PC-3 (cell line): ENCODE data around the gene CEACAM7. TPM values are rescaled to one million over a fixed set of nuclear protein-coding genes. Genes with fewer than 3 reads are reported as not detected.

Source experiments
- ATAC-seq: fragments of 200-7000 bp; cut with Tn5 transposase; 2 replicates; pipeline ENCODE4 v1.9.1; 2020; ENCODE audit warnings: mild to moderate bottlenecking, moderate library complexity
- BruUV-seq: library from RNA; stranded (reverse); fragments of 400-500 nt; replicated peaks from 2 replicates; lab custom pipeline; 2021; lab: Mats Ljungman, UMichigan
- CTCF ChIA-PET: fragments of 300-600 bp; sonication (Branson Sonifier 250); formaldehyde crosslinking; loops from one replicate; lab custom pipeline; 2022; ENCODE audit warnings: antibody characterized with exemption; lab: Charles Lee
- POLR2A ChIA-PET: fragments of 300-600 bp; sonication (Branson Sonifier 250); formaldehyde crosslinking; loops from one replicate; lab custom pipeline; 2022; ENCODE audit warnings: antibody characterized with exemption; ENCODE audit not compliant: unreplicated experiment; lab: Charles Lee
- DNase-seq: peaks from one replicate; pipeline ENCODE4 v3.0.0-alpha.2; 2015
- H2AFZ ChIP-seq: fragments of 300-600 bp; sonication (generic); 2 replicates; pipeline ENCODE4 v1.6.0; 2016; ENCODE audit warnings: antibody characterized with exemption, low read length
- H3F3A ChIP-seq: fragments of 300-600 bp; sonication (generic); one replicate; pipeline ENCODE4 v1.6.0; 2017; ENCODE audit warnings: antibody characterized with exemption, low read length, control low read depth, mild to moderate bottlenecking; ENCODE audit not compliant: unreplicated experiment
- H3K27ac ChIP-seq: fragments of 300-600 bp; sonication (generic); 2 replicates; pipeline ENCODE4 v1.5.1; 2016; ENCODE audit warnings: mild to moderate bottlenecking, low read length
- H3K27me3 ChIP-seq: fragments of 300-600 bp; sonication (generic); 2 replicates; pipeline ENCODE4 v1.6.1; 2016; ENCODE audit warnings: low read length, mixed read lengths
- H3K36me3 ChIP-seq: fragments of 300-600 bp; sonication (generic); 2 replicates; pipeline ENCODE4 v1.6.1; 2016; ENCODE audit warnings: low read depth, mixed run types, low read length, mixed read lengths
- H3K4me1 ChIP-seq: fragments of 300-600 bp; sonication (generic); 2 replicates; pipeline ENCODE4 v1.5.1; 2016; ENCODE audit warnings: low read length; ENCODE audit not compliant: insufficient read depth
- H3K4me2 ChIP-seq: fragments of 300-600 bp; sonication (generic); 2 replicates; pipeline ENCODE4 v1.6.0; 2016; ENCODE audit warnings: low read length
- H3K4me3 ChIP-seq: fragments of 300-600 bp; sonication (generic); 2 replicates; pipeline ENCODE4 v1.5.1; 2016; ENCODE audit warnings: mild to moderate bottlenecking, low read length, mixed read lengths
- H3K79me2 ChIP-seq: fragments of 300-600 bp; sonication (generic); 2 replicates; pipeline ENCODE4 v1.6.1; 2017; ENCODE audit warnings: low read length, mixed read lengths
- H3K9ac ChIP-seq: fragments of 300-600 bp; sonication (generic); 2 replicates; pipeline ENCODE4 v1.6.0; 2016; ENCODE audit warnings: mild to moderate bottlenecking, low read length
- H3K9me2 ChIP-seq: fragments of 300-600 bp; sonication (generic); replicated peaks from 2 replicates; pipeline ENCODE4 v1.6.1; 2016; ENCODE audit warnings: mixed run types, low read length, mixed read lengths
- H3K9me3 ChIP-seq: fragments of 300-600 bp; sonication (generic); 2 replicates; pipeline ENCODE4 v1.6.1; 2016; ENCODE audit warnings: low read length, mixed read lengths
- H4K20me1 ChIP-seq: fragments of 300-600 bp; sonication (generic); 2 replicates; pipeline ENCODE4 v1.6.1; 2016; ENCODE audit warnings: low read length, mixed read lengths
- CTCF ChIP-seq: fragments of 300-600 bp; sonication (generic); conservative IDR thresholded peaks from 2 replicates; pipeline ENCODE4 v1.5.1; 2017; ENCODE audit warnings: antibody characterized with exemption, low read depth, mild to moderate bottlenecking, low read length
- EZH2 ChIP-seq: fragments of 300-600 bp; sonication (generic); IDR thresholded peaks from one replicate; pipeline ENCODE4 v1.6.1; 2017; ENCODE audit warnings: antibody characterized with exemption, mild to moderate bottlenecking, low read length; ENCODE audit not compliant: unreplicated experiment
- EZH2phosphoT487 ChIP-seq: fragments of 300-600 bp; sonication (generic); IDR thresholded peaks from 2 replicates; pipeline ENCODE4 v1.6.1; 2018; ENCODE audit warnings: mild to moderate bottlenecking, antibody characterized with exemption, low read length, borderline replicate concordance
- intact Hi-C: fragments of 100-400 bp; cut with micrococcal nuclease; formaldehyde crosslinking; loops from 2 replicates; pipeline ENCODE4 v1.9.0; 2023
- total RNA-seq: library from RNA; depleted of rRNA; stranded (reverse); fragments of >200 nt; gene quantifications from 2 replicates; pipeline ENCODE4 v1.2.3, GENCODE V29; 2014

Gene CEACAM7
- total RNA-seq, 1 experiment from 2014 or later = not detected

GRCh38 chr19:41720103-41720502 lies 32.0 kb upstream of the CEACAM7 start:
- H3K4me1 ChIP-seq = no peaks in the 10 kb centered on the region
- no TSS peak for BruUV-seq
- H3K4me2 ChIP-seq = no peak overlapping the region
- ChIA-PET POLR2A (no interaction called here), CTCF (no interaction called here)
- H4K20me1 ChIP-seq = no peaks in the 10 kb centered on the region
- no peak overlapping the region for H2AFZ ChIP-seq
- intact Hi-C loops = no loop called here
- H3K27ac ChIP-seq = no peak overlapping the region
- H3K4me3 ChIP-seq = no peak overlapping the region
- no peaks in the 10 kb centered on the region for H3K36me3 ChIP-seq
- TF ChIP-seq CTCF (no peak), EZH2 (no peak), EZH2phosphoT487 (no peak)
- no peaks in the 10 kb centered on the region for H3K27me3 ChIP-seq
- DNase-seq (no peak), ATAC-seq (no peak)
- no peaks in the 10 kb centered on the region for H3K9me2 ChIP-seq
- no peaks in the 10 kb centered on the region for H3K9me3 ChIP-seq
- H3F3A ChIP-seq = no peaks in the 10 kb centered on the region
- no peak overlapping the region for H3K9ac ChIP-seq
- H3K79me2 ChIP-seq = no peaks in the 10 kb centered on the region

- intact Hi-C loops = no loop called here
- H3K4me2 ChIP-seq = no peak overlapping the region
- no peak overlapping the region for H3K4me3 ChIP-seq
- no peaks in the 10 kb centered on the region for H3K36me3 ChIP-seq
- H3K4me1 ChIP-seq = no peaks in the 10 kb centered on the region
- H3K27me3 ChIP-seq = no peaks in the 10 kb centered on the region
- H3K79me2 ChIP-seq = no peaks in the 10 kb centered on the region
- no peak overlapping the region for H3K9ac ChIP-seq
- ATAC-seq (no peak), DNase-seq (no peak)
- BruUV-seq = no TSS peak
- H4K20me1 ChIP-seq = no peaks in the 10 kb centered on the region
- no peaks in the 10 kb centered on the region for H3K9me2 ChIP-seq
- TF ChIP-seq EZH2 (no peak), EZH2phosphoT487 (no peak), CTCF (no peak)
- POLR2A ChIA-PET = no interaction called here
- H2AFZ ChIP-seq = no peak overlapping the region
- H3K27ac ChIP-seq = no peak overlapping the region
- no peaks in the 10 kb centered on the region for H3F3A ChIP-seq
- CTCF ChIA-PET = no interaction called here
- no peaks in the 10 kb centered on the region for H3K9me3 ChIP-seq
Observed at GRCh38 chr19:41718761-41719160, 30.7 kb upstream of the CEACAM7 start.

- Histone ChIP-seq H3K36me3 (no peaks in the 10 kb centered on the region), H4K20me1 (no peaks in the 10 kb centered on the region), H3K79me2 (no peaks in the 10 kb centered on the region), H3K4me3 (no peak overlapping the region), H2AFZ (no peak overlapping the region), H3K4me2 (no peak overlapping the region), H3K4me1 (no peaks in the 10 kb centered on the region), H3K27ac (no peak overlapping the region), H3K9ac (no peak overlapping the region), H3F3A (no peaks in the 10 kb centered on the region), H3K9me3 (no peaks in the 10 kb centered on the region), H3K9me2 (no peaks in the 10 kb centered on the region), H3K27me3 (no peaks in the 10 kb centered on the region)
- intact Hi-C loops = no loop called here
- ATAC-seq (no peak), DNase-seq (no peak)
- no peak for TF ChIP-seq EZH2phosphoT487
- TF ChIP-seq EZH2 = no peak
- TF ChIP-seq CTCF = no peak
- no TSS peak for BruUV-seq
- ChIA-PET POLR2A (no interaction called here), CTCF (no interaction called here)
Observed at GRCh38 chr19:41714598-41714997, 26.5 kb upstream of the CEACAM7 start.
